WTC11 (cell line): ENCODE data around the gene CREM. TPM values are rescaled to one million over a fixed set of nuclear protein-coding genes. Genes with fewer than 3 reads are reported as not detected.

Experiments
- ATAC-seq: fragments of 200-7000 bp; cut with Tn5 transposase; 2 replicates; pipeline ENCODE4 v1.10.0; 2021; ENCODE audit warnings: mild to moderate bottlenecking, moderate library complexity
- Bru-seq: library from RNA; stranded (reverse); fragments of 400-500 nt; gene quantifications from one replicate; lab custom pipeline; 2021; lab: Mats Ljungman, UMichigan
- CTCF ChIA-PET: fragments of 300-600 bp; sonication (Branson Sonifier 250); formaldehyde crosslinking; loops from one replicate; lab custom pipeline; 2021; ENCODE audit warnings: antibody characterized with exemption; lab: Charles Lee
- POLR2A ChIA-PET: fragments of 350-600 bp; sonication (Branson Sonifier 250); formaldehyde crosslinking; loops from one replicate; lab custom pipeline; 2021; ENCODE audit warnings: antibody characterized with exemption; lab: Charles Lee
- DNase-seq: peaks from one replicate; pipeline ENCODE4 v3.0.0; 2021; ENCODE audit warnings: low spot score
- H3K27ac Mint-ChIP-seq: 2 replicates; pipeline ENCODE4 v1.8.0; 2021; ENCODE audit warnings: mixed read lengths
- H3K27me3 Mint-ChIP-seq: 2 replicates; pipeline ENCODE4 v1.8.0; 2021; ENCODE audit warnings: low read depth, mild to moderate bottlenecking, moderate library complexity, mixed read lengths
- H3K36me3 Mint-ChIP-seq: 2 replicates; pipeline ENCODE4 v1.8.0; 2021; ENCODE audit warnings: mixed read lengths
- H3K4me1 Mint-ChIP-seq: 2 replicates; pipeline ENCODE4 v1.8.0; 2022; ENCODE audit warnings: mixed read lengths
- H3K4me3 Mint-ChIP-seq: 2 replicates; pipeline ENCODE4 v1.8.0; 2021; ENCODE audit warnings: mild to moderate bottlenecking, moderate library complexity, mixed read lengths
- H3K9me3 Mint-ChIP-seq: 2 replicates; pipeline ENCODE4 v1.8.0; 2021; ENCODE audit warnings: mixed read lengths
- ATF1 ChIP-seq: sonication (generic); formaldehyde crosslinking; IDR thresholded peaks from 2 replicates; pipeline ENCODE4 v1.8.1; 2023; ENCODE audit warnings: mild to moderate bottlenecking, moderate library complexity, missing genetic modification reagents
- CREB1 ChIP-seq: sonication (generic); formaldehyde crosslinking; IDR thresholded peaks from 2 replicates; pipeline ENCODE4 v1.8.0; 2023; ENCODE audit warnings: mild to moderate bottlenecking, missing genetic modification reagents
- CREM ChIP-seq: sonication (generic); formaldehyde crosslinking; IDR thresholded peaks from 2 replicates; pipeline ENCODE4 v1.8.1; 2022; ENCODE audit warnings: mild to moderate bottlenecking, missing genetic modification reagents, moderate library complexity
- E2F5 ChIP-seq: sonication (generic); formaldehyde crosslinking; IDR thresholded peaks from 2 replicates; pipeline ENCODE4 v1.8.1; 2022; ENCODE audit warnings: mild to moderate bottlenecking, moderate library complexity, missing genetic modification reagents
- ESRRA ChIP-seq: sonication (generic); formaldehyde crosslinking; IDR thresholded peaks from 2 replicates; pipeline ENCODE4 v1.8.1; 2022; ENCODE audit warnings: mild to moderate bottlenecking, missing genetic modification reagents, borderline replicate concordance
- GTF2I ChIP-seq: fragments of 250-450 bp; sonication (Bioruptor Pico); conservative IDR thresholded peaks from 2 replicates; pipeline ENCODE4 v1.4.0; 2021; ENCODE audit warnings: mild to moderate bottlenecking
- HMGA2 ChIP-seq: fragments of 250-450 bp; sonication (Bioruptor Pico); IDR thresholded peaks from 2 replicates; pipeline ENCODE4 v1.4.0; 2021; ENCODE audit warnings: mild to moderate bottlenecking, moderate library complexity
- IRF2 ChIP-seq: sonication (generic); formaldehyde crosslinking; IDR thresholded peaks from 2 replicates; pipeline ENCODE4 v1.8.0; 2022; ENCODE audit warnings: low read depth, missing genetic modification reagents, borderline replicate concordance
- JAZF1 ChIP-seq: fragments of 250-450 bp; sonication (Bioruptor Pico); IDR thresholded peaks from 2 replicates; pipeline ENCODE4 v1.9.0; 2021; ENCODE audit warnings: moderate library complexity, mild to moderate bottlenecking, inconsistent platforms
- JUN ChIP-seq: sonication (generic); formaldehyde crosslinking; IDR thresholded peaks from 2 replicates; pipeline ENCODE4 v1.8.0; 2023; ENCODE audit warnings: mild to moderate bottlenecking, missing genetic modification reagents
- MLX ChIP-seq: sonication (generic); formaldehyde crosslinking; IDR thresholded peaks from 2 replicates; pipeline ENCODE4 v1.8.1; 2023; ENCODE audit warnings: mild to moderate bottlenecking, missing genetic modification reagents, moderate library complexity
- MXD4 ChIP-seq: fragments of 250-450 bp; sonication (Bioruptor Pico); IDR thresholded peaks from 2 replicates; pipeline ENCODE4 v1.8.0; 2021; ENCODE audit warnings: mild to moderate bottlenecking, moderate library complexity, borderline replicate concordance
- NFYB ChIP-seq: sonication (generic); formaldehyde crosslinking; conservative IDR thresholded peaks from 2 replicates; pipeline ENCODE4 v1.8.0; 2022; ENCODE audit warnings: low read depth, missing genetic modification reagents
- NR1H2 ChIP-seq: sonication (generic); formaldehyde crosslinking; IDR thresholded peaks from 2 replicates; pipeline ENCODE4 v1.9.0; 2021; ENCODE audit warnings: mild to moderate bottlenecking, moderate library complexity, missing genetic modification reagents
- SP1 ChIP-seq: sonication (generic); formaldehyde crosslinking; conservative IDR thresholded peaks from 2 replicates; pipeline ENCODE4 v1.8.1; 2022; ENCODE audit warnings: missing genetic modification reagents
- TEAD4 ChIP-seq: sonication (generic); formaldehyde crosslinking; IDR thresholded peaks from 2 replicates; pipeline ENCODE4 v1.8.0; 2022; ENCODE audit warnings: mild to moderate bottlenecking, missing genetic modification reagents
- USF1 ChIP-seq: sonication (generic); formaldehyde crosslinking; IDR thresholded peaks from 2 replicates; pipeline ENCODE4 v1.8.0; 2022; ENCODE audit warnings: mild to moderate bottlenecking, missing genetic modification reagents
- ZMAT4 ChIP-seq: fragments of 250-450 bp; sonication (Bioruptor Pico); IDR thresholded peaks from 2 replicates; pipeline ENCODE4 v1.9.0; 2021; ENCODE audit warnings: mild to moderate bottlenecking
- ZNF138 ChIP-seq: sonication (generic); formaldehyde crosslinking; conservative IDR thresholded peaks from 2 replicates; pipeline ENCODE4 v1.8.1; 2022; ENCODE audit warnings: mild to moderate bottlenecking, moderate library complexity, missing genetic modification reagents
- ZNF396 ChIP-seq: fragments of 250-450 bp; sonication (Bioruptor Pico); IDR thresholded peaks from 2 replicates; pipeline ENCODE4 v1.8.0; 2021; ENCODE audit warnings: mild to moderate bottlenecking, moderate library complexity, borderline replicate concordance
- long read RNA-seq, 3 experiments: library from RNA in 1 of 3; library from capped mRNA in 1 of 3; library from polyadenylated mRNA in 1 of 3; unstranded in 2 of 3; stranded (forward) in 1 of 3; transcript quantifications; one replicate each; pipeline ENCODE4 v2.0.0, GENCODE V29; 2021
- total RNA-seq: library from RNA; stranded (reverse); gene quantifications from 3 replicates; pipeline ENCODE4 v1.2.3, GENCODE V29; 2021
- TF ChIP-seq, protein P1 (sequence below): fragments of 250-450 bp; sonication (Bioruptor Pico); IDR thresholded peaks from 2 replicates; pipeline ENCODE4 v1.8.0; 2021; ENCODE audit warnings: mild to moderate bottlenecking
- TF ChIP-seq, protein P2 (sequence below): sonication (generic); formaldehyde crosslinking; IDR thresholded peaks from 2 replicates; pipeline ENCODE4 v1.8.1; 2023; ENCODE audit warnings: mild to moderate bottlenecking, missing genetic modification reagents, borderline replicate concordance
- TF ChIP-seq, protein P3 (sequence below): fragments of 250-450 bp; sonication (Bioruptor Pico); IDR thresholded peaks from 2 replicates; pipeline ENCODE4 v2.1.2; 2022; ENCODE audit warnings: mild to moderate bottlenecking, moderate library complexity
- TF ChIP-seq, protein P4 (sequence below): sonication (generic); formaldehyde crosslinking; IDR thresholded peaks from 2 replicates; pipeline ENCODE4 v1.8.1; 2022; ENCODE audit warnings: missing genetic modification reagents, borderline replicate concordance

CREM gene
- total RNA-seq (17.3 to 23.6 TPM (median 18.3 TPM) in 3 replicates), Bru-seq, nascent RNA (percentile 64 among the genes with signal in this experiment)
- long read RNA-seq, experiment 1, transcript CREM-211 (4 exons, 1,207 nt): major isoform, 8 of 59 reads
- long read RNA-seq, experiment 1, partial matches to known transcripts: 3 of 59 reads
- long read RNA-seq, experiment 1, other reads (novel, unspliced or antisense): 36 of 59 reads
- long read RNA-seq, experiment 2, transcript CREM-211 (4 exons, 1,207 nt): major isoform, 8 of 27 reads
- long read RNA-seq, experiment 2, partial matches to known transcripts: 7 of 27 reads
- long read RNA-seq, experiment 2, other reads (novel, unspliced or antisense): 9 of 27 reads
- long read RNA-seq, experiment 3, transcript CREM-211 (4 exons, 1,207 nt): major isoform, 14 of 46 reads
- long read RNA-seq, experiment 3, transcript CREM-240 (3 exons, 1,022 nt): minor isoform, 9 of 46 reads
- long read RNA-seq, experiment 3, partial matches to known transcripts: 1 of 46 reads
- long read RNA-seq, experiment 3, other reads (novel, unspliced or antisense): 15 of 46 reads

GRCh38 chr10:35126530-35127288 lies at the start of gene CREM:
TSS of gene CREM (plus strand) at chr10:35126846. CDS start at chr10:35137836, 10,990 bp downstream.
- DNase-seq (peak; percentile 99), ATAC-seq (peak; percentile 94)
- Mint-ChIP-seq H3K4me3 (peak within 1 kb of the TSS; percentile 87), H3K4me1 (peaks cover 13% of the 10 kb centered on the region), H3K36me3 (no peaks in the 10 kb centered on the region), H3K27me3 (no peaks in the 10 kb centered on the region; the same call in 1 of the 2 replicates), H3K27ac (peak within 1 kb of the TSS; percentile 97), H3K9me3 (no peaks in the 10 kb centered on the region)
- ChIA-PET CTCF (interaction anchor here (0.6 to 3.0 kb wide), 26 partner anchors 9 to 487 kb away, joined by 3 to 48 read pairs (median 4); no protein-coding TSS in a partner anchor), POLR2A (interaction anchor here (0.5 to 1.7 kb wide), 3 partner anchors 36 to 722 kb away, joined by 3 to 10 read pairs (median 4); partner anchors contain the start of gene CUL2)
- TF ChIP-seq MXD4 (CRISPR knock-in tag) (no peak), E2F5 (CRISPR knock-in tag) (no peak), ZNF396 (CRISPR knock-in tag) (no peak), HMGA2 (CRISPR knock-in tag) (no peak), NFYB (CRISPR knock-in tag) (no peak), JAZF1 (CRISPR knock-in tag) (no peak), ZNF138 (CRISPR knock-in tag) (no peak; the same call in 1 of the 2 replicates), USF1 (CRISPR knock-in tag) (no peak; the same call in 1 of the 2 replicates), ESRRA (CRISPR knock-in tag) (no peak; the same call in 1 of the 2 replicates), MLX (CRISPR knock-in tag) (no peak), CREM (CRISPR knock-in tag) (peak; percentile 86; the same call in 1 of the 2 replicates), NR1H2 (CRISPR knock-in tag) (no peak), JUN (CRISPR knock-in tag) (no peak), ZMAT4 (CRISPR knock-in tag) (no peak), TEAD4 (CRISPR knock-in tag) (no peak), CREB1 (CRISPR knock-in tag) (peak; percentile 67; the same call in 1 of the 2 replicates), SP1 (CRISPR knock-in tag) (peak; percentile 63), GTF2I (CRISPR knock-in tag) (no peak), ATF1 (no peak), IRF2 (no peak)
- TF ChIP-seq, protein P1, sequence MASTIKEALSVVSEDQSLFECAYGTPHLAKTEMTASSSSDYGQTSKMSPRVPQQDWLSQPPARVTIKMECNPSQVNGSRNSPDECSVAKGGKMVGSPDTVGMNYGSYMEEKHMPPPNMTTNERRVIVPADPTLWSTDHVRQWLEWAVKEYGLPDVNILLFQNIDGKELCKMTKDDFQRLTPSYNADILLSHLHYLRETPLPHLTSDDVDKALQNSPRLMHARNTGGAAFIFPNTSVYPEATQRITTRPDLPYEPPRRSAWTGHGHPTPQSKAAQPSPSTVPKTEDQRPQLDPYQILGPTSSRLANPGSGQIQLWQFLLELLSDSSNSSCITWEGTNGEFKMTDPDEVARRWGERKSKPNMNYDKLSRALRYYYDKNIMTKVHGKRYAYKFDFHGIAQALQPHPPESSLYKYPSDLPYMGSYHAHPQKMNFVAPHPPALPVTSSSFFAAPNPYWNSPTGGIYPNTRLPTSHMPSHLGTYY: no peak
- TF ChIP-seq, protein P2, sequence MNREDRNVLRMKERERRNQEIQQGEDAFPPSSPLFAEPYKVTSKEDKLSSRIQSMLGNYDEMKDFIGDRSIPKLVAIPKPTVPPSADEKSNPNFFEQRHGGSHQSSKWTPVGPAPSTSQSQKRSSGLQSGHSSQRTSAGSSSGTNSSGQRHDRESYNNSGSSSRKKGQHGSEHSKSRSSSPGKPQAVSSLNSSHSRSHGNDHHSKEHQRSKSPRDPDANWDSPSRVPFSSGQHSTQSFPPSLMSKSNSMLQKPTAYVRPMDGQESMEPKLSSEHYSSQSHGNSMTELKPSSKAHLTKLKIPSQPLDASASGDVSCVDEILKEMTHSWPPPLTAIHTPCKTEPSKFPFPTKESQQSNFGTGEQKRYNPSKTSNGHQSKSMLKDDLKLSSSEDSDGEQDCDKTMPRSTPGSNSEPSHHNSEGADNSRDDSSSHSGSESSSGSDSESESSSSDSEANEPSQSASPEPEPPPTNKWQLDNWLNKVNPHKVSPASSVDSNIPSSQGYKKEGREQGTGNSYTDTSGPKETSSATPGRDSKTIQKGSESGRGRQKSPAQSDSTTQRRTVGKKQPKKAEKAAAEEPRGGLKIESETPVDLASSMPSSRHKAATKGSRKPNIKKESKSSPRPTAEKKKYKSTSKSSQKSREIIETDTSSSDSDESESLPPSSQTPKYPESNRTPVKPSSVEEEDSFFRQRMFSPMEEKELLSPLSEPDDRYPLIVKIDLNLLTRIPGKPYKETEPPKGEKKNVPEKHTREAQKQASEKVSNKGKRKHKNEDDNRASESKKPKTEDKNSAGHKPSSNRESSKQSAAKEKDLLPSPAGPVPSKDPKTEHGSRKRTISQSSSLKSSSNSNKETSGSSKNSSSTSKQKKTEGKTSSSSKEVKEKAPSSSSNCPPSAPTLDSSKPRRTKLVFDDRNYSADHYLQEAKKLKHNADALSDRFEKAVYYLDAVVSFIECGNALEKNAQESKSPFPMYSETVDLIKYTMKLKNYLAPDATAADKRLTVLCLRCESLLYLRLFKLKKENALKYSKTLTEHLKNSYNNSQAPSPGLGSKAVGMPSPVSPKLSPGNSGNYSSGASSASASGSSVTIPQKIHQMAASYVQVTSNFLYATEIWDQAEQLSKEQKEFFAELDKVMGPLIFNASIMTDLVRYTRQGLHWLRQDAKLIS: 0 out of 2 replicates have a peak, but pooled peaks have one; percentile 39
- TF ChIP-seq, protein P3, sequence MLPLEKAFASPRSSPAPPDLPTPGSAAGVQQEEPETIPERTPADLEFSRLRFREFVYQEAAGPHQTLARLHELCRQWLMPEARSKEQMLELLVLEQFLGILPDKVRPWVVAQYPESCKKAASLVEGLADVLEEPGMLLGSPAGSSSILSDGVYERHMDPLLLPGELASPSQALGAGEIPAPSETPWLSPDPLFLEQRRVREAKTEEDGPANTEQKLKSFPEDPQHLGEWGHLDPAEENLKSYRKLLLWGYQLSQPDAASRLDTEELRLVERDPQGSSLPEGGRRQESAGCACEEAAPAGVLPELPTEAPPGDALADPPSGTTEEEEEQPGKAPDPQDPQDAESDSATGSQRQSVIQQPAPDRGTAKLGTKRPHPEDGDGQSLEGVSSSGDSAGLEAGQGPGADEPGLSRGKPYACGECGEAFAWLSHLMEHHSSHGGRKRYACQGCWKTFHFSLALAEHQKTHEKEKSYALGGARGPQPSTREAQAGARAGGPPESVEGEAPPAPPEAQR (CRISPR knock-in tag): no peak
- TF ChIP-seq, protein P4, sequence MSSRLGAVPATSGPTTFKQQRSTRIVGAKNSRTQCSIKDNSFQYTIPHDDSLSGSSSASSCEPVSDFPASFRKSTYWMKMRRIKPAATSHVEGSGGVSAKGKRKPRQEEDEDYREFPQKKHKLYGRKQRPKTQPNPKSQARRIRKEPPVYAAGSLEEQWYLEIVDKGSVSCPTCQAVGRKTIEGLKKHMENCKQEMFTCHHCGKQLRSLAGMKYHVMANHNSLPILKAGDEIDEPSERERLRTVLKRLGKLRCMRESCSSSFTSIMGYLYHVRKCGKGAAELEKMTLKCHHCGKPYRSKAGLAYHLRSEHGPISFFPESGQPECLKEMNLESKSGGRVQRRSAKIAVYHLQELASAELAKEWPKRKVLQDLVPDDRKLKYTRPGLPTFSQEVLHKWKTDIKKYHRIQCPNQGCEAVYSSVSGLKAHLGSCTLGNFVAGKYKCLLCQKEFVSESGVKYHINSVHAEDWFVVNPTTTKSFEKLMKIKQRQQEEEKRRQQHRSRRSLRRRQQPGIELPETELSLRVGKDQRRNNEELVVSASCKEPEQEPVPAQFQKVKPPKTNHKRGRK (CRISPR knock-in tag): no peak
